ENCODE measurements around the gene MAMDC4. TPM values are rescaled to one million over a fixed set of nuclear protein-coding genes. Genes with fewer than 3 reads are reported as not detected.
"Not testable (repeated sequence)": the region's sequence is repeated elsewhere in the genome, so short reads cannot be mapped to it uniquely, and the experiment has no call there.

The MAMDC4 gene
- total and polyA plus RNA-seq, 9 donors = 2.7 to 33.5 (median 5.6) TPM

GRCh38 chr9:136863623-136864273 is 11.6 kb downstream of the MAMDC4 start:
- Histone ChIP-seq H3K4me1 (ENCODE audit: control insufficient read depth, insufficient read depth, low read length) (peaks cover 25% of the 10 kb centered on the region), H3K36me3 (ENCODE audit: control insufficient read depth, insufficient read depth, low read length) (peaks cover 38% of the 10 kb centered on the region), H3K27me3 (ENCODE audit: control insufficient read depth, insufficient read depth, low read length) (no peaks in the 10 kb centered on the region), H3K27ac (ENCODE audit: low read length) (no peak overlapping the region), H3K9me3 (replicated peaks; ENCODE audit: control insufficient read depth, low read depth, low read length) (no peaks in the 10 kb centered on the region), H3K4me3 (ENCODE audit: low read length) (no peak overlapping the region)
- 88% methylated on average over 12 of the region's 12 CpGs for WGBS (ENCODE audit: insufficient coverage)
- no peak for DNase-seq

GRCh38 chr9:136865041-136865767 is 13.1 kb downstream of the MAMDC4 start:
- peaks cover 13% of the 10 kb centered on the region for H3K4me1 ChIP-seq (ENCODE audit: control insufficient read depth, insufficient read depth, low read length)
- no peaks in the 10 kb centered on the region for H3K27me3 ChIP-seq (ENCODE audit: control insufficient read depth, insufficient read depth, low read length)
- H3K27ac ChIP-seq (ENCODE audit: low read length) = peak overlapping the region; percentile 35
- 53% methylated on average over 11 of the region's 11 CpGs for WGBS (ENCODE audit: insufficient coverage)
- peaks cover 38% of the 10 kb centered on the region for H3K36me3 ChIP-seq (ENCODE audit: control insufficient read depth, insufficient read depth, low read length)
- DNase-seq = no peak
- peak overlapping the region; percentile 76 for H3K4me3 ChIP-seq (ENCODE audit: low read length)
- H3K9me3 ChIP-seq (replicated peaks; ENCODE audit: control insufficient read depth, low read depth, low read length) = no peaks in the 10 kb centered on the region

- H3K27ac ChIP-seq (ENCODE audit: low read length) = peak overlapping the region; percentile 65
- WGBS (ENCODE audit: insufficient coverage) = 0% methylated on average over 16 of the region's 20 CpGs
- peaks cover 34% of the 10 kb centered on the region for H3K36me3 ChIP-seq (ENCODE audit: control insufficient read depth, insufficient read depth, low read length)
- no peaks in the 10 kb centered on the region for H3K9me3 ChIP-seq (replicated peaks; ENCODE audit: control insufficient read depth, low read depth, low read length)
- H3K27me3 ChIP-seq (ENCODE audit: control insufficient read depth, insufficient read depth, low read length) = no peaks in the 10 kb centered on the region
- DNase-seq = peak; percentile 23
- peak overlapping the region; percentile 76 for H3K4me3 ChIP-seq (ENCODE audit: low read length)
- H3K4me1 ChIP-seq (ENCODE audit: control insufficient read depth, insufficient read depth, low read length) = peaks cover 13% of the 10 kb centered on the region
These were observed 13.6 kb downstream of the MAMDC4 start for GRCh38 chr9:136865768-136866103.

GRCh38 chr9:136866898-136867421 is 14.8 kb downstream of the MAMDC4 start:
- Histone ChIP-seq H3K36me3 (ENCODE audit: control insufficient read depth, insufficient read depth, low read length) (peaks cover 23% of the 10 kb centered on the region), H3K4me1 (ENCODE audit: control insufficient read depth, insufficient read depth, low read length) (peaks cover 13% of the 10 kb centered on the region), H3K4me3 (ENCODE audit: low read length) (peak overlapping the region; percentile 57)
- not testable (repeated sequence) for H3K27me3 ChIP-seq (ENCODE audit: control insufficient read depth, insufficient read depth, low read length); H3K27ac ChIP-seq (ENCODE audit: low read length); DNase-seq; H3K9me3 ChIP-seq (replicated peaks; ENCODE audit: control insufficient read depth, low read depth, low read length)
- WGBS (ENCODE audit: insufficient coverage) = 96% methylated on average over 15 of the region's 29 CpGs

GRCh38 chr9:136867480-136867879 is 15.3 kb downstream of the MAMDC4 start:
- 96% methylated on average over 7 of the region's 18 CpGs for WGBS (ENCODE audit: insufficient coverage)
- DNase-seq = no peak
- H3K9me3 ChIP-seq (replicated peaks; ENCODE audit: control insufficient read depth, low read depth, low read length) = peaks cover 2% of the 10 kb centered on the region
- no peak overlapping the region for H3K4me3 ChIP-seq (ENCODE audit: low read length)
- peaks cover 13% of the 10 kb centered on the region for H3K4me1 ChIP-seq (ENCODE audit: control insufficient read depth, insufficient read depth, low read length)
- H3K27me3 ChIP-seq (ENCODE audit: control insufficient read depth, insufficient read depth, low read length) = no peaks in the 10 kb centered on the region
- H3K27ac ChIP-seq (ENCODE audit: low read length) = no peak overlapping the region
- peaks cover 18% of the 10 kb centered on the region for H3K36me3 ChIP-seq (ENCODE audit: control insufficient read depth, insufficient read depth, low read length)

- Histone ChIP-seq H3K9me3 (replicated peaks; ENCODE audit: control insufficient read depth, low read depth, low read length) (peaks cover 5% of the 10 kb centered on the region), H3K4me1 (ENCODE audit: control insufficient read depth, insufficient read depth, low read length) (peaks cover 13% of the 10 kb centered on the region), H3K4me3 (ENCODE audit: low read length) (no peak overlapping the region), H3K27me3 (ENCODE audit: control insufficient read depth, insufficient read depth, low read length) (no peaks in the 10 kb centered on the region), H3K27ac (ENCODE audit: low read length) (no peak overlapping the region), H3K36me3 (ENCODE audit: control insufficient read depth, insufficient read depth, low read length) (peaks cover 14% of the 10 kb centered on the region)
- 94% methylated on average over 16 of the region's 18 CpGs for WGBS (ENCODE audit: insufficient coverage)
- DNase-seq = no peak
These were observed 15.8 kb downstream of the MAMDC4 start for GRCh38 chr9:136867917-136868316.

GRCh38 chr9:136868644-136869043 is 16.5 kb downstream of the MAMDC4 start:
- Histone ChIP-seq H3K27ac (ENCODE audit: low read length) (no peak overlapping the region), H3K27me3 (ENCODE audit: control insufficient read depth, insufficient read depth, low read length) (no peaks in the 10 kb centered on the region), H3K36me3 (ENCODE audit: control insufficient read depth, insufficient read depth, low read length) (peaks cover 7% of the 10 kb centered on the region), H3K4me1 (ENCODE audit: control insufficient read depth, insufficient read depth, low read length) (peaks cover 13% of the 10 kb centered on the region), H3K9me3 (replicated peaks; ENCODE audit: control insufficient read depth, low read depth, low read length) (peaks cover 5% of the 10 kb centered on the region), H3K4me3 (ENCODE audit: low read length) (no peak overlapping the region)
- DNase-seq = no peak
- WGBS (ENCODE audit: insufficient coverage) = 90% methylated on average over 4 of the region's 11 CpGs

- not testable (repeated sequence) for H3K27ac ChIP-seq (ENCODE audit: low read length); H3K9me3 ChIP-seq (replicated peaks; ENCODE audit: control insufficient read depth, low read depth, low read length); H3K4me3 ChIP-seq (ENCODE audit: low read length); H3K36me3 ChIP-seq (ENCODE audit: control insufficient read depth, insufficient read depth, low read length); H3K27me3 ChIP-seq (ENCODE audit: control insufficient read depth, insufficient read depth, low read length); DNase-seq
- no CpG with 5 or more reads among the region's 2 CpGs for whole genome bisulfite sequencing (ENCODE audit: insufficient coverage)
- H3K4me1 ChIP-seq (ENCODE audit: control insufficient read depth, insufficient read depth, low read length) = peaks cover 13% of the 10 kb centered on the region
These were observed 17.5 kb downstream of the MAMDC4 start for GRCh38 chr9:136869611-136870010.

GRCh38 chr9:136875155-136875554 is 23.0 kb downstream of the MAMDC4 start:
- H3K4me3 ChIP-seq (ENCODE audit: low read length) = no peak overlapping the region
- H3K27ac ChIP-seq (ENCODE audit: low read length) = no peak overlapping the region
- no peaks in the 10 kb centered on the region for H3K36me3 ChIP-seq (ENCODE audit: control insufficient read depth, insufficient read depth, low read length)
- no peaks in the 10 kb centered on the region for H3K27me3 ChIP-seq (ENCODE audit: control insufficient read depth, insufficient read depth, low read length)
- no peaks in the 10 kb centered on the region for H3K4me1 ChIP-seq (ENCODE audit: control insufficient read depth, insufficient read depth, low read length)
- DNase-seq = no peak
- peaks cover 5% of the 10 kb centered on the region for H3K9me3 ChIP-seq (replicated peaks; ENCODE audit: control insufficient read depth, low read depth, low read length)
- 85% methylated on average over 5 of the region's 6 CpGs for WGBS (ENCODE audit: insufficient coverage)

- H3K27ac ChIP-seq (ENCODE audit: low read length) = no peak overlapping the region
- DNase-seq = no peak
- no peaks in the 10 kb centered on the region for H3K27me3 ChIP-seq (ENCODE audit: control insufficient read depth, insufficient read depth, low read length)
- H3K36me3 ChIP-seq (ENCODE audit: control insufficient read depth, insufficient read depth, low read length) = no peaks in the 10 kb centered on the region
- no peaks in the 10 kb centered on the region for H3K4me1 ChIP-seq (ENCODE audit: control insufficient read depth, insufficient read depth, low read length)
- H3K4me3 ChIP-seq (ENCODE audit: low read length) = no peak overlapping the region
- peaks cover 5% of the 10 kb centered on the region for H3K9me3 ChIP-seq (replicated peaks; ENCODE audit: control insufficient read depth, low read depth, low read length)
- 89% methylated on average over 3 of the region's 5 CpGs for WGBS (ENCODE audit: insufficient coverage)
These were observed 24.3 kb downstream of the MAMDC4 start for GRCh38 chr9:136876476-136876875.
